OCI-LY1 (cell line): Measurements from ENCODE around the gene FAM47B.

Experiments used
- CTCF ChIP-seq: fragments of 200-600 bp; sonication (generic), shearing (Covaris generic); IDR thresholded peaks from 2 replicates; pipeline ENCODE4 v1.5.1; 2017; ENCODE audit warnings: mild to moderate bottlenecking, antibody characterized with exemption, low read length, moderate library complexity, mixed read lengths
- EZH2 ChIP-seq: fragments of 200-600 bp; sonication (generic), shearing (Covaris generic); IDR thresholded peaks from 2 replicates; pipeline ENCODE4 v1.8.0; 2017; ENCODE audit warnings: borderline replicate concordance, mixed run types, mild to moderate bottlenecking, antibody characterized with exemption, low read length, moderate library complexity, mixed read lengths

- no peak for TF ChIP-seq CTCF
- TF ChIP-seq EZH2, result no peak
These were observed 19.1 kb downstream of the FAM47B start for GRCh38 chrX:34961662-34962061.
